Right hindlimb (tissue), 1 donor: ENCODE results near the gene LTBP3.
"Not testable (repeated sequence)": the region's sequence is repeated elsewhere in the genome, so short reads cannot be mapped to it uniquely, and the experiment has no call there.

Experiments used
- DNase-seq: peaks from one replicate; pipeline ENCODE4 v3.0.0-alpha.2; 2018

LTBP3 gene

GRCh38 chr11:65535102-65535501, 23.1 kb downstream of the LTBP3 start:
- DNase-seq, result no peak

GRCh38 chr11:65532388-65533064, 25.6 kb downstream of the LTBP3 start:
- DNase-seq, result no peak

- no peak for DNase-seq
Observed at GRCh38 chr11:65530157-65530496, 28.0 kb downstream of the LTBP3 start.

GRCh38 chr11:65529475-65530156, 28.5 kb downstream of the LTBP3 start:
- no peak for DNase-seq

GRCh38 chr11:65528819-65529350, 29.3 kb downstream of the LTBP3 start:
- DNase-seq, result no peak

- no peak for DNase-seq
Observed at GRCh38 chr11:65526744-65527143, 31.4 kb downstream of the LTBP3 start.

- DNase-seq, result no peak
Observed at GRCh38 chr11:65525546-65526480, 32.3 kb downstream of the LTBP3 start.

- peak; percentile 93 for DNase-seq
Observed at GRCh38 chr11:65524741-65525545, 33.2 kb downstream of the LTBP3 start, which contains the start of gene SCYL1. Gene SCYL1 (plus strand): TSS chr11:65525083. CDS start chr11:65525154, 71 bp downstream.

DNA sequence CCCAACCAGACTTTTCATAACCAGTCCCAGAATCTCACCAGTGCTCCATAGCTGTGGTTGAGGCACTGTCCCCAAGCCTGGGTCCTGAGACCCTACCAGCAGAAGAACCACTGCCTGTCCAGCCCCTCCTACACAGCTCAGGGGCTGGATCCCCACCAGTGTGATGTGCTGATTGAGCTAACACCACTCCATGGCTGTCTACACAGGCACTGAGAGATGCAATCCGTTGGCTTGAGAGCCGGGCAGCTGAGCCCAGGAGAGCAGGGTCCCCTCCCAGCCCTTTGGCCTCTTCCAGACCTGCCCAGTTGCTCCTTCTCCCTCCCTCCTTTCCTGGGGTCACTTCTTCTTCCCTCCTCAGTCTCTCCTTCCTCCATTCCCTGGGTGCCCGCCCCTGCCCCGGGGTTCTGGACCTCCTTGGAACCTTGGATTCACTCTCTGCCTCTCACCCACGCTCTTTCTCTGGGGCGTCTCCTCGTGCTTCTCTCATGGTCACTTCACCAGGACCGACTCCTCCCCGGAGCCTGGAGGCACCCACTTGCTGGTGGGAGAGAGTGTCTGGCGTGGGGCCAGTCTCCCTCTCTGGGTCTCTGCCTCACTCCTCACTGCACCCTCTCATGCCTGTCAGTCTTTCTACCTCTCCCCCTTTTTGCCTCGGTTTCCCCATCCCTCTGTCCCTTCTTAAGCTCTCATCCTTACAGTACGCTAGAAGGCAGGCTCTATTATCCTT, 34.0 kb downstream of the LTBP3 start:
- peak; percentile 52 for DNase-seq

DNA sequence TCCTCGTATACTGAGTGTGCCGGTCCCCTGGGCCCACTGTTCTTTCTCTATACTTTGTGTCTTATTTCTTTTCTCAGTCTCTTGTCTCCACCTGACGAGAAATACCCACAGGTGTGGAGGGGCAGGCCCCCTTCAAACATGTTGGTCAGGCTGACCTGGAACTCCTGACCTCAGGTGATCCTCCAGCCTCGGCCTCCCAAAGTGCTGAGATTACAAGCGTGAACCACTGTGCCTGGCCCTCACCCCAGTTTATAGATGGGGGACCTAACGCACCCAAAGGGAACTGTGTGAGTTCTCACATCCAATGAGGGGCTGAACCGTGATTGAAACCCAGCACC, 34.6 kb downstream of the LTBP3 start:
- not testable (repeated sequence) for DNase-seq

DNA sequence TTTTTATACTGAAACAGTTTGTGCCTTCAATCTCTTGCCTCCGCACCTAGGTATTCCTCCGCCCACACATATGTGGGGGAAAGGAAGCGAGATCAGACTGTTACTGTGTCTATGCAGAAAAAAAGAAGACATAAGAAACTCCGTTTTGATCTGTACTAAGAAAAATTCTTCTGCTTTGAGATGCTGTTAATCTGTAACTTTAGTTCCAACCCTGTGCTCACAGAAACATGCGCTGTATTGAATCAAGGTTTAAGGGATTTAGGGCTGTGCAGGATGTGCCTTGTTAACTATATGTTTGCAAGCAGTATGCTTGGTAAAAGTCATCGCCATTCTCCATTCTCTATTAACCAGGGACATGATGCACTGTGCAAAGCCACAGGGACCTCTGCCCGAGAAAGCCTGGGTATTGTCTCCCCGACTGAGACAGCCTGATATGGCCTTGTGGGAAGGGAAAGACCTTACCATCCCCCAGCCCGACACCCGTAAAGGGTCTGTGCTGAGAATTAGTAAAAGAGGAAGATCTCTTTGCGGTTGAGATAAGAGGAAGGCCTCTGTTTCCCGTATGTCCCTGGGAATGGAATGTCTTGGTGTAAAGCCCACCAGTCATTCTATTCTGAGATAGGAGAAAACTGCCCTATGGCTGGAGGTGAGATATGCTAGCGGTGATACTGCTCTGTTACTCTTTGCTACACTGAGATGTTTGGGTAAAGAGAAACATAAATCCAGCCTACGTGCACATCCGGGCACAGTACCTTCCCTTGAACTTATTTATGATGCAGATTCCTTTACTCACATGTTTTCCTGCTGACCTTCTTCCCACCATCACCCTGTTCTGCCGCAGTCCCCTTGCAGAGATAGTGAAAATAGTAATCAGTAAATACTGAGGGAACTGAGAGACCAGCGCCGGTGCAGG, 35.2 kb downstream of the LTBP3 start:
- DNase-seq, result not testable (repeated sequence)

- not testable (repeated sequence) for DNase-seq
Observed at GRCh38 chr11:65521777-65522521, 36.2 kb downstream of the LTBP3 start.

DNA sequence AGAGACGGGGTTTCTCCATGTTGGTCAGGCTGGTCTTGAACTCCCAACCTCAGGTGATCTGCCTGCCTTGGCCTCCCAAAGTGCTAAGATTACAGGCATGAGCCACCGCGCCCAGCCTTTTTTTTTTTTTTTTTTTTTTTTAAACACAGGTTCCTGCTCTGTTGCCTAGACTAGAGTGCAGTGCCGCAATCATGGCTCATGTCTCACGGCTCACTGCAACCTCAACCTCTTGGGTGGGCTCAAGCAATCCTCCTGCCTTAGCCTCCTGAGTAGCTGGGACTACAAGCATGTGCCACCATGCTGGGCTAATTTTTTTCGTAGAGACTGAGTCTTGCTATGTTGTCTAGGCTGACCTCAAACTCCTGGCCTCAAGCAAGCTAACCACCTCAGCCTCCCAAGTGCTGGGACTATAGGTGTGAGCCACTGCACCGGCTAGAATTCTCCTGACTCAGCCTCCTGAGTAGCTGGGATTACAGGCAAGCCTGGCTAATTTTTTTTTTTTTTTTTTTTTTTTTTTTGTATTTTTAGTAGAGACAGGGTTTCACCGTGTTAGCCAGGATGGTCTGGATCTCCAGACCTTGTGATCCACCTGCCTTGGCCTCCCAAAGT, 39.1 kb downstream of the LTBP3 start:
- not testable (repeated sequence) for DNase-seq

DNA sequence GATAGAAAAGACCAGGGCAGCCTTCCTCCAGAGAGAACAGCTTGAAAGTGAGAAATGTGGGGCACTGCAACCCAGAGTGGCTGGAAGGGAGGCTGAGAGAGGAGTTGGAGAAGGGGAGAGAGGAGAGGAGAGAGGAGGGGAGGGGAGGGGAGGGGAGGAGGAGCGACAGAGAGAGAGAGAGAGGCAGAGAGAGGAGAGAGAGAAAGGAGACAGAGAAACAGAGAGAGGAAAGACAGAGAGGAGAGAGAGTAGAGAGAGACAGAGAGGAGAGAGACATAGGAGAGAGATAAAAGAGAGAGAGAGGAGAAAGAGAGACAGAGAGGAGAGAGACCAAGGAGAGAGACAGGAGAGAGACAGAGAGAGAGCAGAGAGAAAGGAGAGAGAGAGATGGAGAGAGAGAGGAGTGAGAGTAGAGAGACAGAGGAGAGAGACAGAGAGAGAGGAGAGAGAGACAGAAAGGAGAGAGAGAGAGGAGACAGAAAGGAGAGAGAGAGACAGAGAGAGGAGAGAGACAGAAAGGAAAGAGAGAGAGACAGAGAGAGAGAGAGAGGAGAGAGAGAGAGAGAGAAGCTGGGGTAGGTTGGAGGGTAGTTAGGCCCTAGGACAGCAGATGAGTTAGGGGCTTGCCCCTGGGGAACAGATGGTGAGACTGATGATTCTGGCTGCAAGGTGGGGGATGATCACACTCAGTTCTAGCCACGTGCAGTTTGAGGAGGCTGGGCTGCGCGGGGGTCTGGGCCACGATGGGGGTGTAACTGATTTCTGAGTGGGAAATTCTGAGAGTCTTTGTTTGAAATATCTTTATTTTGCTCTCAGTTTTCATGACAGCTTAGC, 41.8 kb downstream of the LTBP3 start:
- no peak for DNase-seq

- DNase-seq, result not testable (repeated sequence)
Observed at GRCh38 chr11:65512311-65512710, 45.8 kb downstream of the LTBP3 start.

GRCh38 chr11:65506772-65507505, 51.2 kb downstream of the LTBP3 start:
- DNase-seq, result peak; percentile 79

GRCh38 chr11:65506290-65506771, 51.8 kb downstream of the LTBP3 start:
- no peak for DNase-seq
